GM12878 (cell line): ENCODE results near the gene LTB4R. TPM values are rescaled to one million over a fixed set of nuclear protein-coding genes. Genes with fewer than 3 reads are reported as not detected.

Experiments
- ATAC-seq: fragments of 200-7000 bp; cut with Tn5 transposase; 3 replicates; pipeline ENCODE4 v1.9.1; 2020; ENCODE audit warnings: mild to moderate bottlenecking, moderate library complexity
- BruUV-seq: library from RNA; stranded (reverse); fragments of 400-500 nt; replicated peaks from 2 replicates; lab custom pipeline; 2021; lab: Mats Ljungman, UMichigan
- CTCF ChIA-PET: fragments of 300-600 bp; sonication (Branson Sonifier 250); formaldehyde crosslinking; extraction: SDS; loops from one replicate; lab custom pipeline; 2021; ENCODE audit warnings: inconsistent platforms; lab: Yijun Ruan, JAX
- POLR2A ChIA-PET: fragments of 350-600 bp; formaldehyde crosslinking; extraction: SDS; loops from one replicate; lab custom pipeline; 2021; ENCODE audit warnings: inconsistent platforms; lab: Charles Lee
- RAD21 ChIA-PET: fragments of 300-600 bp; sonication (Branson Sonifier 250); formaldehyde crosslinking; loops from one replicate; lab custom pipeline; 2023; ENCODE audit warnings: antibody characterized with exemption; ENCODE audit not compliant: unreplicated experiment; lab: Charles Lee
- SMC1A ChIA-PET: fragments of 300-600 bp; sonication (Branson Sonifier 250); formaldehyde crosslinking; loops from one replicate; lab custom pipeline; 2023; ENCODE audit not compliant: unreplicated experiment, uncharacterized antibody; lab: Charles Lee
- DNase-seq: peaks from one replicate; pipeline ENCODE4 v3.0.0-alpha.2; 2011; ENCODE audit warnings: low read depth, low spot score
- FAIRE-seq: peaks from 3 replicates; lab custom pipeline; 2011; peaks lifted over from hg19 to GRCh38; lab: Jason Lieb, UNC
- H2AFZ ChIP-seq: 2 replicates; pipeline ENCODE4 v1.6.0; 2011; ENCODE audit warnings: low read depth, low read length, control low read depth; ENCODE audit not compliant: control insufficient read depth
- H3K27ac ChIP-seq: 2 replicates; pipeline ENCODE4 v1.5.1; 2011; ENCODE audit warnings: control low read depth; ENCODE audit not compliant: control insufficient read depth, insufficient read depth
- H3K27me3 ChIP-seq, 2 experiments: replicated peaks in 1 of 2; 2 replicates each; pipeline versions ENCODE4 v1.6.0 to v1.6.1; 2011; ENCODE audit warnings: low read length in 1 of 2; ENCODE audit not compliant: control insufficient read depth in 2 of 2, insufficient read depth in 2 of 2
- H3K36me3 ChIP-seq, 2 experiments: 2 replicates each; pipeline ENCODE4 v1.5.1; 2011; ENCODE audit warnings: low read length in 1 of 2; ENCODE audit not compliant: control insufficient read depth in 2 of 2, insufficient read depth in 2 of 2
- H3K4me1 ChIP-seq: 2 replicates; pipeline ENCODE4 v1.6.1; 2011; ENCODE audit warnings: mild to moderate bottlenecking, low read length, moderate library complexity, mixed read lengths; ENCODE audit not compliant: control insufficient read depth, insufficient read depth
- H3K4me2 ChIP-seq: 2 replicates; pipeline ENCODE4 v1.6.0; 2011; ENCODE audit warnings: control low read depth; ENCODE audit not compliant: control insufficient read depth, insufficient read depth
- H3K4me3 ChIP-seq: fragments of 200-600 bp; sonication (generic); 2 replicates; pipeline ENCODE4 v1.5.1; 2016
- H3K79me2 ChIP-seq: 2 replicates; pipeline ENCODE4 v1.6.0; 2011; ENCODE audit warnings: low read length; ENCODE audit not compliant: control insufficient read depth, insufficient read depth
- H3K9ac ChIP-seq: 2 replicates; pipeline ENCODE4 v1.8.0; 2011; ENCODE audit warnings: low read length, control low read depth, mixed read lengths; ENCODE audit not compliant: control insufficient read depth, insufficient read depth
- H3K9me3 ChIP-seq: replicated peaks from 3 replicates; pipeline ENCODE4 v1.5.1; 2011; ENCODE audit warnings: mild to moderate bottlenecking, low read length; ENCODE audit not compliant: control insufficient read depth, insufficient read depth
- H4K20me1 ChIP-seq: 2 replicates; pipeline ENCODE4 v1.6.0; 2011; ENCODE audit not compliant: control insufficient read depth, insufficient read depth
- ASH2L ChIP-seq: fragments of 300-600, 200-600 bp; sonication (generic); IDR thresholded peaks from 2 replicates; pipeline ENCODE4 v1.6.1; 2017; ENCODE audit warnings: low read depth, mild to moderate bottlenecking, borderline replicate concordance
- ATF2 ChIP-seq: IDR thresholded peaks from 2 replicates; pipeline ENCODE4 v1.6.1; 2012; ENCODE audit warnings: low read length, inconsistent platforms
- DPF2 ChIP-seq: fragments of 450-650 bp; IDR thresholded peaks from 2 replicates; pipeline ENCODE4 v1.6.1; 2017; ENCODE audit warnings: mild to moderate bottlenecking
- ESRRA ChIP-seq: IDR thresholded peaks from 2 replicates; pipeline ENCODE4 v1.6.1; 2012; ENCODE audit warnings: mild to moderate bottlenecking, low read length, improper control_type of control experiment
- FOXK2 ChIP-seq: fragments of 450-650 bp; IDR thresholded peaks from 2 replicates; pipeline ENCODE4 v1.6.1; 2017; ENCODE audit warnings: mild to moderate bottlenecking, moderate library complexity
- FOXM1 ChIP-seq: IDR thresholded peaks from 2 replicates; pipeline ENCODE4 v1.6.1; 2012; ENCODE audit warnings: low read depth, mild to moderate bottlenecking, inconsistent platforms, low read length, moderate library complexity
- IKZF1 ChIP-seq: fragments of 450-650 bp; conservative IDR thresholded peaks from 2 replicates; pipeline ENCODE4 v1.6.1; 2017; ENCODE audit warnings: antibody characterized with exemption, mild to moderate bottlenecking
- IRF5 ChIP-seq: fragments of 450-650 bp; IDR thresholded peaks from 2 replicates; pipeline ENCODE4 v1.6.1; 2017; ENCODE audit warnings: borderline replicate concordance
- JUND ChIP-seq: IDR thresholded peaks from 2 replicates; pipeline ENCODE4 v1.6.1; 2012; ENCODE audit warnings: low read depth, mild to moderate bottlenecking, low read length, improper control_type of control experiment, moderate library complexity
- KLF5 ChIP-seq: fragments of 450-650 bp; IDR thresholded peaks from 2 replicates; pipeline ENCODE4 v1.6.1; 2014; ENCODE audit warnings: mild to moderate bottlenecking; ENCODE audit not compliant: partially characterized antibody
- MTA2 ChIP-seq: fragments of 450-650 bp; IDR thresholded peaks from 2 replicates; pipeline ENCODE4 v1.6.1; 2016; ENCODE audit warnings: low read depth, mild to moderate bottlenecking, moderate library complexity
- POLR2A ChIP-seq: IDR thresholded peaks from 2 replicates; pipeline ENCODE4 v1.6.1; 2011; ENCODE audit warnings: low read depth, mild to moderate bottlenecking, low read length
- POLR2AphosphoS5 ChIP-seq: IDR thresholded peaks from 2 replicates; pipeline ENCODE4 v1.6.1; 2011; ENCODE audit warnings: mild to moderate bottlenecking, low read length, inconsistent platforms
- RELA ChIP-seq: fragments of 450-650 bp; IDR thresholded peaks from 2 replicates; pipeline ENCODE4 v1.8.0; 2014; ENCODE audit warnings: borderline replicate concordance; ENCODE audit not compliant: partially characterized antibody
- REST ChIP-seq: IDR thresholded peaks from 2 replicates; pipeline ENCODE4 v1.6.1; 2012; ENCODE audit warnings: mild to moderate bottlenecking, low read depth, low read length
- SP1 ChIP-seq: IDR thresholded peaks from one replicate; pipeline ENCODE4 v1.6.1; 2011; ENCODE audit warnings: low read depth, low read length
- SRF ChIP-seq, 2 experiments: IDR thresholded peaks; 2 replicates each; pipeline ENCODE4 v1.6.1; 2011; ENCODE audit warnings: low read depth in 2 of 2, low read length in 2 of 2, mild to moderate bottlenecking in 1 of 2, moderate library complexity in 1 of 2
- WRNIP1 ChIP-seq: IDR thresholded peaks from 2 replicates; pipeline ENCODE4 v1.6.1; 2011; ENCODE audit warnings: low read depth, low read length, improper control_type of control experiment, borderline replicate concordance
- YBX1 ChIP-seq: fragments of 450-650 bp; IDR thresholded peaks from 2 replicates; pipeline ENCODE4 v1.6.1; 2016; ENCODE audit warnings: antibody characterized with exemption
- ZSCAN29 ChIP-seq: fragments of 450-650 bp; IDR thresholded peaks from 2 replicates; pipeline ENCODE4 v1.6.1; 2017; ENCODE audit warnings: mild to moderate bottlenecking, moderate library complexity
- WGBS: methylation state at CpG from one replicate; pipeline ENCODE4 v1.1.6; 2016; ENCODE audit warnings: low lambda C conversion rate; ENCODE audit not compliant: insufficient replicate concordance, insufficient coverage; ENCODE audit errors: missing lambda C conversion rate; 5-methylcytosine and 5-hydroxymethylcytosine counted together
- in situ Hi-C: fragments of 300-500 bp; cut with MboI; formaldehyde crosslinking; loops from 9 replicates; pipeline ENCODE4 v1.14.3; 2018; ENCODE audit warnings: mixed read lengths
- intact Hi-C: fragments of 100-400 bp; cut with micrococcal nuclease; formaldehyde crosslinking; loops from one replicate; pipeline ENCODE4 v1.14.2; 2022; ENCODE audit not compliant: unreplicated experiment
- polyA plus RNA-seq, 11 experiments: library from polyadenylated mRNA; depleted of rRNA in 4 of 11; unstranded in 6 of 11; stranded (reverse) in 5 of 11; fragments of >200 nt; fragmentation: Nextera tagmentation in 4 of 11; fragmentation: Illumina TruSeq in 1 of 11; extraction: Ambion mirVana in 4 of 11; extraction: Trizol in 1 of 11; gene quantifications; 1 replicate in 1 of 11; 2 replicates in 10 of 11; pipeline versions ENCODE4 v1.2.1 to v1.2.3, GENCODE V29; 2011 to 2016; ENCODE audit warnings: inconsistent platforms in 2 of 11, missing spikeins in 2 of 11, low read depth in 1 of 11
- total RNA-seq, 4 experiments: library from RNA; depleted of rRNA in 3 of 4; stranded (reverse); fragments of >200 nt in 3 of 4; fragmentation: Illumina TruSeq in 1 of 4; extraction: Trizol in 1 of 4; gene quantifications; 2 replicates each; pipeline versions ENCODE4 v1.2.1 to v1.2.3, GENCODE V29; 2013 to 2021

Gene LTB4R
- total and polyA plus RNA-seq, 10 of the 15 experiments (the other 5 are each of a cell fraction or from before 2014, with no cell fraction given): 1.2 to 14.0 (median 4.0) TPM

- Histone ChIP-seq H4K20me1 (no peaks in the 10 kb centered on the region), H3K4me3 (no peak overlapping the region), H3K9ac (no peak overlapping the region), H3K9me3 (no peaks in the 10 kb centered on the region), H3K4me2 (no peak overlapping the region), H2AFZ (no peak overlapping the region), H3K36me3 (no peaks in the 10 kb centered on the region), H3K27ac (no peak overlapping the region), H3K79me2 (no peaks in the 10 kb centered on the region), H3K27me3 (no peaks in the 10 kb centered on the region), H3K4me1 (no peaks in the 10 kb centered on the region)
- 23% methylated on average over 9 of the region's 9 CpGs for WGBS
- TF ChIP-seq SRF (IDR thresholded peaks at IDR 0.05; ENCODE audit: low read depth in 2 of 2, low read length in 2 of 2) (no peak), REST (no peak), FOXM1 (no peak), ZSCAN29 (no peak), POLR2A (no peak), RELA (no peak), DPF2 (no peak), ESRRA (no peak), ASH2L (no peak), SP1 (no peak), MTA2 (no peak), POLR2AphosphoS5 (no peak), IKZF1 (no peak), ATF2 (no peak), YBX1 (no peak), FOXK2 (no peak), JUND (no peak), KLF5 (no peak), WRNIP1 (no peak), IRF5 (no peak)
- DNase-seq: no peak
- no peak for ATAC-seq
- in situ Hi-C loops (no loop called here), intact Hi-C loops (no loop called here)
- no TSS peak for BruUV-seq
- SMC1A ChIA-PET: no interaction called here
- CTCF ChIA-PET: interaction anchor here (0.9 to 1.8 kb wide), 2 partner anchors 18 to 105 kb away, joined by 3 to 13 read pairs; partner anchors contain the start of gene CIDEB
- RAD21 ChIA-PET: interaction anchor here (1.6 kb wide), 1 partner anchor 84 kb away, joined by 3 read pairs; the partner anchor contains the start of gene TINF2
- POLR2A ChIA-PET: interaction anchor here (1.2 kb wide), 1 partner anchor 16 kb away, joined by 3 read pairs; no protein-coding TSS in a partner anchor
- FAIRE-seq: no peak
These were observed 14.7 kb downstream of the LTB4R start for GRCh38 chr14:24325963-24326362.
